ENCODE results near the gene ATP2B2. TPM values are rescaled to one million over a fixed set of nuclear protein-coding genes. Genes with fewer than 3 reads are reported as not detected.

ATP2B2 gene
- total RNA-seq, 1 experiment from 2014 or later = not detected

GRCh38 chr3:10378742-10379141, 126.6 kb downstream of the ATP2B2 start:
- POLR2A ChIA-PET = no interaction called here
- Histone ChIP-seq H4K20me1 (ENCODE audit: insufficient read depth) (no peaks in the 10 kb centered on the region), H3K9me3 (ENCODE audit: control insufficient read depth in 1 of 2, insufficient read depth in 1 of 2, low read depth in 1 of 2, low read length in 2 of 2) (no peaks in the 10 kb centered on the region), H3K27ac (ENCODE audit: low read depth, low read length) (no peak overlapping the region), H2AFZ (ENCODE audit: low read depth, low read length, poor library complexity, severe bottlenecking) (no peak overlapping the region), H3K27me3 (ENCODE audit: insufficient read depth, low read length) (peaks cover 7% of the 10 kb centered on the region), H3K4me3 (replicated peaks in 1 of 2; ENCODE audit: low read depth in 1 of 2, low read length in 2 of 2) (no peak overlapping the region), H3K4me1 (ENCODE audit: control insufficient read depth in 1 of 2, insufficient read depth in 2 of 2, low read length in 2 of 2) (peaks cover 7 to 8% of the 10 kb centered on the region in 2 experiments), H3K4me2 (ENCODE audit: low read length) (no peak overlapping the region), H3K79me2 (ENCODE audit: insufficient read depth, low read length) (no peaks in the 10 kb centered on the region), H3K9ac (ENCODE audit: low read length) (no peak overlapping the region), H3K36me3 (ENCODE audit: control insufficient read depth in 1 of 2, insufficient read depth in 2 of 2, low read length in 2 of 2) (no peaks in the 10 kb centered on the region), H3K9me2 (ENCODE audit: insufficient read depth) (no peaks in the 10 kb centered on the region)
- no TSS peak for BruUV-seq (replicated peaks)
- intact Hi-C loops (cut with micrococcal nuclease) = no loop called here
- ATAC-seq (no peak), DNase-seq (ENCODE audit: low read depth, low spot score) (no peak)
- CTCF ChIA-PET = no interaction called here
- TF ChIP-seq ZBTB33 (IDR thresholded peaks at IDR 0.05; ENCODE audit: extremely low read depth, insufficient replicate concordance, low read length) (no peak), FOSL1 (IDR thresholded peaks at IDR 0.05; ENCODE audit: low read depth) (no peak)
- RAD21 ChIA-PET (ENCODE audit: low non-redundant PET in 1 of 2, low total read pairs in 2 of 2, uncharacterized antibody in 2 of 2, unreplicated experiment in 2 of 2) = no interaction called here

GRCh38 chr3:10378246-10378645, 127.1 kb downstream of the ATP2B2 start:
- BruUV-seq (replicated peaks) = no TSS peak
- RAD21 ChIA-PET (ENCODE audit: low non-redundant PET in 1 of 2, low total read pairs in 2 of 2, uncharacterized antibody in 2 of 2, unreplicated experiment in 2 of 2) = no interaction called here

More at GRCh38 chr3:10378246-10378645, 127.1 kb downstream of the ATP2B2 start:
- TF ChIP-seq YY1 (IDR thresholded peaks at IDR 0.05; ENCODE audit: extremely low read depth, insufficient replicate concordance, low read depth, low read length) (no peak), CBX3 (IDR thresholded peaks at IDR 0.05; ENCODE audit: low read depth) (no peak), ZFX (IDR thresholded peaks at IDR 0.05) (no peak), RAD21 (IDR thresholded peaks at IDR 0.05; ENCODE audit: low read depth) (no peak), POLR2AphosphoS5 (IDR thresholded peaks at IDR 0.05; ENCODE audit: low read depth, low read length) (no peak)
- H3K9ac ChIP-seq (ENCODE audit: low read length) = no peak overlapping the region
- ChIA-PET CTCF (no interaction called here), POLR2A (no interaction called here)
- no peak overlapping the region for H3K27ac ChIP-seq (ENCODE audit: low read depth, low read length)
- H3K4me3 ChIP-seq (replicated peaks in 1 of 2; ENCODE audit: low read depth in 1 of 2, low read length in 2 of 2) = no peak overlapping the region
- no peak overlapping the region for H3K4me2 ChIP-seq (ENCODE audit: low read length)
- H3K9me3 ChIP-seq (ENCODE audit: control insufficient read depth in 1 of 2, insufficient read depth in 1 of 2, low read depth in 1 of 2, low read length in 2 of 2) = no peaks in the 10 kb centered on the region
- no peak for ATAC-seq
- H3K9me2 ChIP-seq (ENCODE audit: insufficient read depth) = no peaks in the 10 kb centered on the region
- intact Hi-C loops (cut with micrococcal nuclease) = no loop called here
- DNase-seq (ENCODE audit: low read depth, low spot score) = no peak
- no peaks in the 10 kb centered on the region for H4K20me1 ChIP-seq (ENCODE audit: insufficient read depth)
- H3K4me1 ChIP-seq (ENCODE audit: control insufficient read depth in 1 of 2, insufficient read depth in 2 of 2, low read length in 2 of 2) = peaks cover 10 to 13% of the 10 kb centered on the region in 2 experiments
- H2AFZ ChIP-seq (ENCODE audit: low read depth, low read length, poor library complexity, severe bottlenecking) = no peak overlapping the region
- no peaks in the 10 kb centered on the region for H3K36me3 ChIP-seq (ENCODE audit: control insufficient read depth in 1 of 2, insufficient read depth in 2 of 2, low read length in 2 of 2)
- H3K79me2 ChIP-seq (ENCODE audit: insufficient read depth, low read length) = no peaks in the 10 kb centered on the region
- H3K27me3 ChIP-seq (ENCODE audit: insufficient read depth, low read length) = peaks cover 2% of the 10 kb centered on the region; the same call in 1 of the 2 replicates

Measured in HCT116 (cell line).